ENCODE results near the gene WDR35. TPM values are rescaled to one million over a fixed set of nuclear protein-coding genes. Genes with fewer than 3 reads are reported as not detected.

Gene WDR35
- total and polyA plus RNA-seq, 10 of the 15 experiments (the other 5 are each of a cell fraction or from before 2014, with no cell fraction given): 3.0 to 9.3 (median 6.3) TPM

- Histone ChIP-seq H3K79me2 (ENCODE audit: control insufficient read depth, insufficient read depth, low read length) (no peaks in the 10 kb centered on the region), H3K4me3 (no peak overlapping the region), H3K36me3 (ENCODE audit: control insufficient read depth in 2 of 2, insufficient read depth in 2 of 2, low read length in 1 of 2) (no peaks in the 10 kb centered on the region), H3K4me1 (ENCODE audit: control insufficient read depth, insufficient read depth, low read length) (no peaks in the 10 kb centered on the region), H4K20me1 (ENCODE audit: control insufficient read depth, insufficient read depth) (no peaks in the 10 kb centered on the region), H3K27me3 (replicated peaks in 1 of 2; ENCODE audit: control insufficient read depth in 2 of 2, insufficient read depth in 2 of 2, low read length in 1 of 2) (no peaks in the 10 kb centered on the region), H3K9ac (ENCODE audit: control insufficient read depth, insufficient read depth, low read length) (no peak overlapping the region), H3K4me2 (ENCODE audit: control insufficient read depth, insufficient read depth) (no peak overlapping the region), H3K27ac (ENCODE audit: control insufficient read depth, insufficient read depth) (no peak overlapping the region), H3K9me3 (replicated peaks; ENCODE audit: control insufficient read depth, insufficient read depth, low read length) (no peaks in the 10 kb centered on the region), H2AFZ (ENCODE audit: control insufficient read depth, low read depth, low read length) (no peak overlapping the region)
- TF ChIP-seq NR2F1 (conservative IDR thresholded peaks at IDR 0.05) (no peak), HDGF (IDR thresholded peaks at IDR 0.05) (no peak)
- intact Hi-C loops (cut with micrococcal nuclease; ENCODE audit: unreplicated experiment) (no loop called here), in situ Hi-C loops (cut with MboI) (no loop called here)
- DNase-seq (ENCODE audit: low read depth, low spot score): no peak
- RAD21 ChIA-PET (ENCODE audit: unreplicated experiment): no interaction called here
- CTCF ChIA-PET: interaction anchor here (0.7 to 2.1 kb wide), 2 partner anchors 8 to 66 kb away, joined by 3 to 5 read pairs; no protein-coding TSS in a partner anchor
- no peak for ATAC-seq
- SMC1A ChIA-PET (ENCODE audit: uncharacterized antibody, unreplicated experiment): interaction anchor here (1.5 kb wide), 1 partner anchor 145 kb away, joined by 4 read pairs; no protein-coding TSS in a partner anchor
- BruUV-seq (replicated peaks): no TSS peak
- FAIRE-seq: no peak
- POLR2A ChIA-PET: no interaction called here
These were observed 40.8 kb downstream of the WDR35 start for GRCh38 chr2:19949071-19949470.

DNA sequence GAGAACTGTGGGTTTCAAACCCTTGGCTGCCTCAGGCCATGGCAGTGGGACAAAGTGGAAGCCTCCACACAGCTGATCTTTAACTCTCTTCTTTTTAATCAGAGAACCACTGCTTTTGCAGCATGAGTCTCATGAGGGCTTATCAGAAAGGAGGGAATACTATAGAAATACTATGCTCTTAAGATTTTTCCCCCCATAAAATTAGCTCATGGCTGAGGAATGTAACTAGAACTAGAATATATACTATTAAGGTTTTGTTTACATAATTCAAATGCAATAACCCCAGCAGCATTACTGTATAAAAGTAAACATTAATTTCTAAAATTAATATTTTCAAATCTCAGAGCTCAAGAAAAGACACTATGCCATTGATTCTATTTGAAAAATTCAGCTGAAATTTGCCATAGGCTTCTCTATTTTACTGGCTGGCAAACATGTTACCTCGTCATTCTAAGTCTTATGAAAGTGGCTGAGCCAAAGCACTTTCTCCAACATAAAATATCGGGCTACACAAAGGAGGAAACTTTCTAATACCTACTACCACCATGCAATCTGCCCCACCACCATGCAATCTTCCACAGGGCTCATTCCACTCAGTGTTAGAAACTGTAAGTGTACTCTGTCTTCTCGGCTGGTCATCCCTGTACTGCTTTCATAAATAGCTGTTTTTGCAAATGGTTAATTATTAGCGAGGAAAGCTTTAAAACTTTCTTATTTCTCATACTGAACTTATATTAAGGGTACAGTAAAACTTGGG lies 42.5 kb downstream of the WDR35 start:
- Histone ChIP-seq H3K27me3 (replicated peaks in 1 of 2; ENCODE audit: control insufficient read depth in 2 of 2, insufficient read depth in 2 of 2, low read length in 1 of 2) (no peaks in the 10 kb centered on the region), H2AFZ (ENCODE audit: control insufficient read depth, low read depth, low read length) (no peak overlapping the region), H3K79me2 (ENCODE audit: control insufficient read depth, insufficient read depth, low read length) (no peaks in the 10 kb centered on the region), H4K20me1 (ENCODE audit: control insufficient read depth, insufficient read depth) (no peaks in the 10 kb centered on the region), H3K9me3 (replicated peaks; ENCODE audit: control insufficient read depth, insufficient read depth, low read length) (no peaks in the 10 kb centered on the region), H3K4me3 (no peak overlapping the region), H3K4me2 (ENCODE audit: control insufficient read depth, insufficient read depth) (no peak overlapping the region), H3K4me1 (ENCODE audit: control insufficient read depth, insufficient read depth, low read length) (no peaks in the 10 kb centered on the region), H3K9ac (ENCODE audit: control insufficient read depth, insufficient read depth, low read length) (no peak overlapping the region), H3K36me3 (ENCODE audit: control insufficient read depth in 2 of 2, insufficient read depth in 2 of 2, low read length in 1 of 2) (no peaks in the 10 kb centered on the region), H3K27ac (ENCODE audit: control insufficient read depth, insufficient read depth) (no peak overlapping the region)
- in situ Hi-C loops (cut with MboI): no loop called here
- POLR2A ChIA-PET: interaction anchor here (0.6 kb wide), 1 partner anchor 310 kb away, joined by 3 read pairs; no protein-coding TSS in a partner anchor
- intact Hi-C loops (cut with micrococcal nuclease; ENCODE audit: unreplicated experiment): no loop called here
- FAIRE-seq (no peak), ATAC-seq (no peak), DNase-seq (ENCODE audit: low read depth, low spot score) (no peak)
- CTCF ChIA-PET: interaction anchor here (1.1 to 2.1 kb wide), 4 partner anchors 10 to 68 kb away, joined by 3 to 5 read pairs (median 4); no protein-coding TSS in a partner anchor
- no TSS peak for BruUV-seq (replicated peaks)
- SMC1A ChIA-PET (ENCODE audit: uncharacterized antibody, unreplicated experiment): interaction anchor here (0.6 to 1.4 kb wide), 3 partner anchors 12 to 160 kb away, joined by 3 to 6 read pairs (median 4); no protein-coding TSS in a partner anchor
- 88% methylated on average over 4 of the region's 4 CpGs for WGBS (ENCODE audit: insufficient coverage, insufficient replicate concordance, low lambda C conversion rate, missing lambda C conversion rate)
- RAD21 ChIA-PET (ENCODE audit: unreplicated experiment): no interaction called here
- no peak for TF ChIP-seq TARDBP (IDR thresholded peaks at IDR 0.05; ENCODE audit: borderline replicate concordance)
- no peak for TF ChIP-seq POU2F2 (IDR thresholded peaks at IDR 0.05; ENCODE audit: borderline replicate concordance, low read depth, low read length)
- no peak for TF ChIP-seq SREBF2 (IDR thresholded peaks at IDR 0.05; ENCODE audit: low read length)
- no peak for TF ChIP-seq BMI1 (IDR thresholded peaks at IDR 0.05; ENCODE audit: borderline replicate concordance)
- TF ChIP-seq ZBTB11 (CRISPR knock-in tag; IDR thresholded peaks at IDR 0.05): no peak
- no peak for TF ChIP-seq SMAD5 (IDR thresholded peaks at IDR 0.05; ENCODE audit: low read depth)
- no peak for TF ChIP-seq ESRRA (IDR thresholded peaks at IDR 0.05; ENCODE audit: low read length)
- no peak for TF ChIP-seq ETV6 (conservative IDR thresholded peaks at IDR 0.05 in 1 of 2, IDR thresholded peaks at IDR 0.05 in 1 of 2; ENCODE audit: borderline replicate concordance in 1 of 2, low read depth in 1 of 2)
- TF ChIP-seq MYC (IDR thresholded peaks at IDR 0.05; ENCODE audit: insufficient read depth, insufficient read length, insufficient replicate concordance, low read length, severe bottlenecking): no peak
- TF ChIP-seq MXI1 (IDR thresholded peaks at IDR 0.05; ENCODE audit: low read depth, low read length): no peak
- no peak for TF ChIP-seq TCF3 (IDR thresholded peaks at IDR 0.05; ENCODE audit: borderline replicate concordance, insufficient read depth, low read depth, low read length)
- no peak for TF ChIP-seq SRF (IDR thresholded peaks at IDR 0.05; ENCODE audit: low read depth in 2 of 2, low read length in 2 of 2)

Data from GM12878 (cell line).